ENCODE data around the gene ARID1A.

Gene ARID1A

GRCh38 chr1:26767714-26768113 lies 71.9 kb downstream of the ARID1A start:
- DNase-seq: no peak

GRCh38 chr1:26768755-26769154 lies 72.9 kb downstream of the ARID1A start:
- DNase-seq: no peak

GRCh38 chr1:26771285-26771642 lies 75.4 kb downstream of the ARID1A start:
- DNase-seq: no peak

GRCh38 chr1:26771643-26772321 lies 76.0 kb downstream of the ARID1A start:
- no peak for DNase-seq

GRCh38 chr1:26772687-26773086 lies 76.9 kb downstream of the ARID1A start:
- DNase-seq: no peak

- DNase-seq: no peak
Observed at GRCh38 chr1:26774462-26774861, 78.6 kb downstream of the ARID1A start.

GRCh38 chr1:26775666-26776065 lies 79.9 kb downstream of the ARID1A start:
- DNase-seq: no peak

GRCh38 chr1:26779098-26779668 lies 83.4 kb downstream of the ARID1A start:
- no peak for DNase-seq

- no peak for DNase-seq
Observed at GRCh38 chr1:26780344-26780957, 84.6 kb downstream of the ARID1A start.

- no peak for DNase-seq
Observed at GRCh38 chr1:26781206-26781825, 85.5 kb downstream of the ARID1A start.

- DNase-seq: no peak
Observed at GRCh38 chr1:26782521-26783212, 86.9 kb downstream of the ARID1A start.

- no peak for DNase-seq
Observed at GRCh38 chr1:26783646-26784022, 87.8 kb downstream of the ARID1A start.

- no peak for DNase-seq
Observed at GRCh38 chr1:26784023-26784871, 88.4 kb downstream of the ARID1A start.

GRCh38 chr1:26784886-26785285 lies 89.1 kb downstream of the ARID1A start:
- DNase-seq: no peak

- no peak for DNase-seq
Observed at GRCh38 chr1:26785611-26786436, 90.0 kb downstream of the ARID1A start.

GRCh38 chr1:26786437-26787380 lies 90.9 kb downstream of the ARID1A start:
- no peak for DNase-seq

- DNase-seq: peak; percentile 48
Observed at GRCh38 chr1:26787381-26787705, 91.5 kb downstream of the ARID1A start.

GRCh38 chr1:26787706-26788514 lies 92.1 kb downstream of the ARID1A start, which contains the start of gene PIGV:
Gene PIGV, plus strand, starts transcription at chr1:26787950. Its CDS starts 2,866 bp downstream, at chr1:26790816.
- peak; percentile 85 for DNase-seq

- DNase-seq: no peak
Observed at GRCh38 chr1:26788515-26788785, 92.6 kb downstream of the ARID1A start.

Data from activated CD4-positive, alpha-beta T cell treated with anti-CD3 and anti-CD28 coated beads for 1 hour (primary cell).